Dendritic cell treated with granulocyte-macrophage colony-stimulating factor and Interleukin-4, amounts not matched to agents 40 ng/mL and 50 ng/mL, for 4 days (primary cell): ENCODE results near the gene TGFBR2.

Experiments used
- H3K27ac Mint-ChIP-seq: one replicate; pipeline ENCODE4 v1.8.0; 2022; ENCODE audit warnings: mild to moderate bottlenecking, mixed read lengths
- H3K27me3 Mint-ChIP-seq: one replicate; pipeline ENCODE4 v1.8.0; 2022; ENCODE audit warnings: mild to moderate bottlenecking, mixed read lengths
- H3K36me3 Mint-ChIP-seq: one replicate; pipeline ENCODE4 v1.8.0; 2022; ENCODE audit warnings: low read depth, mixed read lengths
- H3K4me1 Mint-ChIP-seq: one replicate; pipeline ENCODE4 v1.8.0; 2022; ENCODE audit warnings: low read depth, mixed read lengths
- H3K4me3 Mint-ChIP-seq: one replicate; pipeline ENCODE4 v1.8.0; 2022; ENCODE audit warnings: mild to moderate bottlenecking, moderate library complexity, mixed read lengths
- H3K9me3 Mint-ChIP-seq: one replicate; pipeline ENCODE4 v1.8.0; 2022; ENCODE audit warnings: mixed read lengths
- intact Hi-C: fragments of 100-400 bp; cut with micrococcal nuclease; formaldehyde crosslinking; loops from one replicate; pipeline ENCODE4 v1.15.0; 2022

Gene TGFBR2

GRCh38 chr3:30729512-30729911, 123.1 kb downstream of the TGFBR2 start:
- Mint-ChIP-seq H3K27me3 (no peaks in the 10 kb centered on the region), H3K9me3 (peaks cover 12% of the 10 kb centered on the region), H3K4me1 (no peaks in the 10 kb centered on the region), H3K27ac (no peak overlapping the region), H3K4me3 (no peak overlapping the region), H3K36me3 (no peaks in the 10 kb centered on the region)
- intact Hi-C loops = no loop called here

GRCh38 chr3:30729936-30730335, 123.5 kb downstream of the TGFBR2 start:
- Mint-ChIP-seq H3K4me3 (no peak overlapping the region), H3K27ac (no peak overlapping the region), H3K27me3 (no peaks in the 10 kb centered on the region), H3K36me3 (no peaks in the 10 kb centered on the region), H3K4me1 (no peaks in the 10 kb centered on the region), H3K9me3 (peaks cover 8% of the 10 kb centered on the region)
- intact Hi-C loops = no loop called here

GRCh38 chr3:30730967-30731366, 124.6 kb downstream of the TGFBR2 start:
- Mint-ChIP-seq H3K4me3 (no peak overlapping the region), H3K27ac (no peak overlapping the region)
- intact Hi-C loops = no loop called here

GRCh38 chr3:30733209-30733608, 126.8 kb downstream of the TGFBR2 start:
- H3K4me1 Mint-ChIP-seq = no peaks in the 10 kb centered on the region
- no peaks in the 10 kb centered on the region for H3K27me3 Mint-ChIP-seq
- no peaks in the 10 kb centered on the region for H3K9me3 Mint-ChIP-seq
- intact Hi-C loops = no loop called here
- H3K36me3 Mint-ChIP-seq = no peaks in the 10 kb centered on the region
- H3K27ac Mint-ChIP-seq = no peak overlapping the region
- H3K4me3 Mint-ChIP-seq = no peak overlapping the region

More at GRCh38 chr3:30730967-30731366, 124.6 kb downstream of the TGFBR2 start:
- H3K36me3 Mint-ChIP-seq = no peaks in the 10 kb centered on the region
- no peaks in the 10 kb centered on the region for H3K9me3 Mint-ChIP-seq
- H3K4me1 Mint-ChIP-seq = no peaks in the 10 kb centered on the region
- no peaks in the 10 kb centered on the region for H3K27me3 Mint-ChIP-seq

- H3K27ac Mint-ChIP-seq = no peak overlapping the region
- H3K27me3 Mint-ChIP-seq = no peaks in the 10 kb centered on the region
- H3K36me3 Mint-ChIP-seq = no peaks in the 10 kb centered on the region
- no peaks in the 10 kb centered on the region for H3K9me3 Mint-ChIP-seq
- intact Hi-C loops = no loop called here
- H3K4me3 Mint-ChIP-seq = no peak overlapping the region
- no peaks in the 10 kb centered on the region for H3K4me1 Mint-ChIP-seq
These were observed 127.3 kb downstream of the TGFBR2 start for GRCh38 chr3:30733696-30734095.

- intact Hi-C loops = no loop called here
- H3K36me3 Mint-ChIP-seq = no peaks in the 10 kb centered on the region
- H3K9me3 Mint-ChIP-seq = no peaks in the 10 kb centered on the region
- no peaks in the 10 kb centered on the region for H3K4me1 Mint-ChIP-seq
- no peak overlapping the region for H3K27ac Mint-ChIP-seq
- H3K27me3 Mint-ChIP-seq = no peaks in the 10 kb centered on the region
- H3K4me3 Mint-ChIP-seq = no peak overlapping the region
These were observed 131.5 kb downstream of the TGFBR2 start for GRCh38 chr3:30737743-30738499.

GRCh38 chr3:30738605-30739004, 132.2 kb downstream of the TGFBR2 start:
- no peak overlapping the region for H3K4me3 Mint-ChIP-seq
- no peak overlapping the region for H3K27ac Mint-ChIP-seq
- H3K4me1 Mint-ChIP-seq = no peaks in the 10 kb centered on the region
- no peaks in the 10 kb centered on the region for H3K27me3 Mint-ChIP-seq
- no peaks in the 10 kb centered on the region for H3K36me3 Mint-ChIP-seq
- no peaks in the 10 kb centered on the region for H3K9me3 Mint-ChIP-seq
- intact Hi-C loops = no loop called here

- H3K36me3 Mint-ChIP-seq = no peaks in the 10 kb centered on the region
- no peaks in the 10 kb centered on the region for H3K9me3 Mint-ChIP-seq
- H3K4me3 Mint-ChIP-seq = no peak overlapping the region
- H3K27me3 Mint-ChIP-seq = no peaks in the 10 kb centered on the region
- intact Hi-C loops = no loop called here
- peaks cover 6% of the 10 kb centered on the region for H3K4me1 Mint-ChIP-seq
- H3K27ac Mint-ChIP-seq = no peak overlapping the region
These were observed 135.5 kb downstream of the TGFBR2 start for GRCh38 chr3:30741889-30742288.

- Mint-ChIP-seq H3K9me3 (no peaks in the 10 kb centered on the region), H3K36me3 (no peaks in the 10 kb centered on the region), H3K27me3 (no peaks in the 10 kb centered on the region), H3K27ac (no peak overlapping the region), H3K4me1 (peaks cover 6% of the 10 kb centered on the region), H3K4me3 (no peak overlapping the region)
- intact Hi-C loops = no loop called here
These were observed 136.6 kb downstream of the TGFBR2 start for GRCh38 chr3:30742796-30743619.
